HUDEP-2 (cell line): Measurements from ENCODE around the gene STK4.
A peak's percentile ranks its signal among the peaks of the same experiment; 100 is the strongest.
"Not testable (repeated sequence)": the region's sequence is repeated elsewhere in the genome, so short reads cannot be mapped to it uniquely, and the experiment has no call there.

Experiments
- DNase-seq, 76 experiments: peaks; one replicate each; lab custom pipeline; 2025; ENCODE audit not compliant: unreplicated experiment in 76 of 76; lab: John Stamatoyannopoulos, UW

Gene STK4

GRCh38 chr20:44981736-44982406 is 15.6 kb downstream of the STK4 start:
- DNase-seq: no peak

DNA sequence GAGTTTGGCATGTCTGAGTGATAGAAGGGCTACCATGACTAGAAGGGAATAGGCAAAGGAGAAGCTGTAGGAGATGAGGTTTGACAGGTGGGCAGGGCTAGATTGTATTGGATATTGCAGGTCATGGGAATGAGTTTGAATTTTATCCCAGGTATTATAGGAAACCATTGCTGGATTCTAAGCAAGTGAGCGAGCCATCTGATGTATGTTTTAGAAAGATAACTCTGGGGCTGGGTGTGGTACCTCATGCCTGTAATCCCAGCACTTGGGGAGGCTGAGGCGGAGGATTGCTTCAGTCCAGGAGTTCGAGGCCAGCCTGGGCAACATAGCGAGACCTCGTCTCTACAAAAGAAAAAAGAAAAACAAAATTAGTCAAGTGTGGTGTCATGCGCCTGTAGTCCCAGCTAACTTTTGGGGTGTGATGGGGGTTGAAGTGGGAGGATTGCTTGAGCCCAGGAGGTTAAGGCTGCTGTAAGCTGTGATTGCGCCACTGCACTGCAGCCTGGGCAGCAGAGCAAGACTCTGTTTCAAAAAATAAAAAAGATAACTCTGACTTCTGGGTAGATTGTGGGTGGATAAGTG is 16.9 kb downstream of the STK4 start:
- DNase-seq: peak in 7 of 76 experiments; percentile 3 to 43 (median 18)

DNA sequence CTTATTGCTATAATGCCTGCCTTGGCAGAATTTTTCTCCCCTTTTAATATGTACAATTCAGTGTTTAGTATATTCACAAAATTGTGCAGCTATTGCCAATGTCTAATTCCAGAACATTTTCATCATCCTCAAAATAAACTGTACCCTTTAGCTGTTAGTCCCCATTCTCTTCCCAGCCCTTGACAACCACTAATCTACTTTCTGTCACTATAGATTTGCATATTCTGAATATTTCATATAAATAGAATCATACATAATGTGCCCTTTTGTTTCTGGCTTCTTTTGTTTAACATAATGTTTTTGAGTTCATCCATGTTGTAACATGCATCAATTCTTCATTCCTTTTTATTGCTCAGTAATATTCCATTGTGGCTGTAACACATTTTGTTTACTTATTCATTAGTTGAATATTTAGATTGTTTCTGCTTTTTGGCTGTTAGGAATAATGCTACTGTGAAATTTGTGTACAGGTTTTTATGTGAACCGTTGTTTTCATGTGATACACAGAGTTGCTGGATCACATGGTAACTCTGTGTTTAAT is 22.4 kb downstream of the STK4 start:
- DNase-seq: no peak

GRCh38 chr20:44990425-44990824 is 24.1 kb downstream of the STK4 start:
- no peak for DNase-seq

DNA sequence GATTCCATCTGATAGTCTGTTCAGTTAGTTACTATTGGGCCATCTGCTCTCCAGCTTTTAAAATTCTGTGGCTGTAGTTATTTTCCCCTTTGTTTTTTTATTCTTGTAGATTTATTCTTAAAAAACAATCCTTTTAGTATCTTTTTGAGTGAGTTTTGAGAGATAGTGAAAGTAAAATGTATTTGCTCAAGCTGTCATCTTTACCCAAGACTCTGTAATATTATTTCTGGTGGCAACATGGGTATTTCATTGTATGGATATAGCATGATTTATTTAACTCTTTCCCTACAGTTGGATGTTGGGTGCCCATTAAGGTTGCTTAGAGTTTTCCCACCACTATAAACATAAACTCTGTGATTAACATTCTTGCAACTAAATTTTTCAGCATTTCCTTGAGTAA is 24.6 kb downstream of the STK4 start:
- DNase-seq: no peak

GRCh38 chr20:44993343-44993742 is 27.0 kb downstream of the STK4 start:
- DNase-seq: no peak

- DNase-seq: no peak
Observed at GRCh38 chr20:44997171-44997570, 30.9 kb downstream of the STK4 start.

DNA sequence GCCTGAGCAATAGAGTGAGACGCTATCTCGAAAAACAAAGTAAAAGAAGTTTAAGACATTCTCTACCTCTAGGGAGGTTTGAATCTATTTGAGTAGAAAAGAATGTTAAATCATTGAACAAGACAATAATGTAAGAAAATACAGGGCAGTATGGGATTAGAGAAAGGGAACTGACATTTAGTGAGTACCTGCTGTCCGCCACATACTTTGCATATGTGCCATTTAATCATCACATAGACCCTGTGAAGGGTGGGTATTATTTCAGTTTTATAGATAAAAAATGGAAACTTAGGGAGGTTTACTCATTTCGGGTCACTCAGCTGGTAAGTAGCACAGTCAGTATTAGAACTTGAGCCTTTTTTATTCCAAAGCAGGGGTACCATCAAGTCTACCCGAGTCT is 31.4 kb downstream of the STK4 start:
- no peak for DNase-seq

- DNase-seq: no peak
Observed at GRCh38 chr20:45008521-45009049, 42.3 kb downstream of the STK4 start.

DNA sequence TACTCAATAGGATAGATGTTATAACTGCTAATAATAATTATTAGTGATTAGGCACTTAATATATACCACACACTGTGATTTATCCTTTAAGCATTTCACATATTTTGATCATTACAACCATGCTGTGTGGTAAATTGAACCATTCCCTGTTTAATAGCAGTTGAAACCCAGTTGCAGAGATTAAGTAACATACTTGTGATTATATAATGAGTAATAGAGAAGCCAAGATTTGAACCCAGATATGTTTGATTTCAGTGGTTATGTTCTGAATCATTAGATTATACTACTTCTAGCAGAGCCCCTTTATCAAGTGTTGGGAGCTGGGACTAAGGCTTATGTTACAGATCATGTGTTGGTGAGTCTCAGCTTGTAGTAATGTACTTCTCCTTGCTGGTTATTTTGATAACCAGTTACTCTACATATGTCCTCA is 44.1 kb downstream of the STK4 start:
- DNase-seq: no peak

- peak in 33 of 76 experiments; percentile 1 to 43 (median 15) for DNase-seq
Observed at GRCh38 chr20:45011108-45011526, 44.8 kb downstream of the STK4 start.

DNA sequence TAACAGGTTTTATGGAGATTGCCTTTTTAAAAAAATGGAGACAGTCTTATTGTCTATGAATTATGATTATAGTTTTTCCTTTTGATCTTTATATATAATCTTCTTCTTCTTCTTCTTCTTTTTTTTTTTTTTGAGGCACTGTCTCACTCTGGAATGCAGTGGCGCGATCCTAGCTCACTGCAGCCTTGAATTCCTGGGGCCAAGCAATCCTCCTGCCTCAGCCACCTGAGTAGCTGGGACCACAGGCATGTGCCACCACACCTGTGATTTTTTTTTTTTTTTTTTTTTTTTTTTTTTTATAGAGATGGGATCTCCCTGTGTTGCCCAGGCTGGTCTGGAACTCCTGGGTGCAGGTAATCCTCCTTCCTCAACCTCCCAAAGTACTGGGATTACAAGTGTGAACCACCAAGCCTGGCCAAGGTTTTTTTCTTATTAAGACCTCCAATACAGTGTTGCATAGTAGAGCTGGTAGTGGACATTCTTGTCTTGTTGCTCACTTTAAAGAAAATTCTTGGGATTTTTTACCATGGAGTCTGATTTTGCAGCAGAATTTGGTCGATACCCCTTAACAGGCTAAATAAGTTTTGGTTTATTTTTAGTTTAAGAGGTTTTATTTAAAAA is 46.5 kb downstream of the STK4 start:
- DNase-seq: no peak

DNA sequence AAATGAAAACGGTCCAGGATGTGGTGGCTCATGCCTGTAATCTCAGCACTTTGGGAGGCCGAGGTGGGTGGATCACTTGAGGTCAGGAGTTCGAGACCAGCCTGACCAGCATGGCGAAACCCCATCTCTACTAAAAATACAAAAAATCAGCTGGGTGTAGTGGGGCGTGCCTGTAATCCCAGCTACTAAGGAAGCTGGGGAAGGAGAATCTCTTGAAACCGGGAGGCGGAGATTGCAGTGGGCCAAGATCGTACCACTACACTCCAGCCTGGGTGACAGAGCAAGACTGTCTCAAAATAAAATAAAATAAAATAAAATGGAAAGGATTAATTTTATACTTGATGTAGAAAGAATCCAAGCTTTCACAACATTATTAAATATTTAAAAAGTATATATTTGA is 47.8 kb downstream of the STK4 start:
- DNase-seq: not testable (repeated sequence)

GRCh38 chr20:45014671-45015415 is 48.5 kb downstream of the STK4 start:
- DNase-seq: peak in 3 of 76 experiments; percentile 2 to 13 (median 10)

DNA sequence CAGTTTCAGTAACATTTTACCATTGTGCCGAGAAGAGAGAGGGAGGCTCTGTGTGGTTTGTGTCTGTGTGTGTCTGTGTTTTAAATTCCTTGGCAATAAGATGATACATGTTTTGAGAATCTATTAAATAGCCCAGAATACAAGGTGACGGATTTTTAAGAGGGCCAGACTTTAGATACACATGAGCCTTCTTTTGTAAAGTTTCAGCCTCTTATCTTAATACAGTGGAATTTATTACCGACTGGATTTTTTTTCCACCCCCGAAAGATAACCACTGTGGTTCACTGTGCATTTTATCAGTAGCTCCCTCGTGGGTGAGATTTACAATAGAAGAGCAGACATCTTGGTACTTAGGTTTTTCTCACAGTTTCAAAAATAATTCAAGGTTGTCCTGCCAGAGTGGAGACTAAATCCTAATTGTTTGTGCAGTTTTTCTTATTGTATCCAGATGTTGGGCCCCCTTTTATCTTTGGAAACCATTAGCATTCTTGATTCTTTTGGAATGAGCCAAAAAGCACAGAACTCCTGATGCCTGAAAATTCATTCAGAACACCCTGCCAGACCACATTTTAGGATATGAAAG is 49.9 kb downstream of the STK4 start:
- DNase-seq: no peak

GRCh38 chr20:45017281-45017680 is 51.0 kb downstream of the STK4 start:
- no peak for DNase-seq

DNA sequence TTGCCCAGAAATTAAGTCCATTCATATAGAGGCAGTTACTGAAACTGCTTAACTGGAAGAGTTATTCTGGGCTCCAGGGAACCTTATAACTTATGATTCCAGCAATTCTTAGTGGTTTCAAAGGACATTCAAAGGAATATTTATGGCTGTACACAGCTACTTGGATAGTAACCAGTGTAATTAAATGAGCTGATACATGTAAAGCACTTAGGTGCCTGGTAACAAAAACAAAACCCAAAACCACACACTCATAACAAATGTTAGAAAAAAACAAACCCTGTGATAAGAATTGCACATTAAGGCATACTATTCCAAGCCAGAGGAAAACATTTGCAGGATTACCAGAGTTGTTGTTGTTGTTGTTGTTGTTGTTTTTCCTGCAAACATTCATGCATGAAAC is 51.5 kb downstream of the STK4 start:
- no peak for DNase-seq

- DNase-seq: no peak
Observed at GRCh38 chr20:45019027-45019761, 52.9 kb downstream of the STK4 start.

DNA sequence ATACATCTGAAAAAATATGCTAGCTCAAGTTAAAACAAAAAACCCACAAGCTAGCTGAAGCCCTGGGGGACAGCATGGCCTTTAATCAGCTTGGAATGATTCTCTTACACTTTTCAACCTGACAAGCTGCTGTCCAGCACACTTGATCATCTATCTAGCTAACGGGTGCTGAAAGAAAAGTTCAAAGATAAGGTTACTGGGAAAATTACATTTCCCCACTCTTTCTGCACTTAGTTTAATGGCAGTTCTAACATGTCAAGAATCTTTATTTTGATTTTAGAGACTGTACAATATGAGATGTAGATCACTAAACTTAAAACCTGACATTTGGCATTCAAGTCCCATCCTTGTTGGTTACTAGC is 53.4 kb downstream of the STK4 start:
- no peak for DNase-seq
